B cell (primary cell): ENCODE results near the gene DOCK1. TPM values are rescaled to one million over a fixed set of nuclear protein-coding genes. Genes with fewer than 3 reads are reported as not detected.

ENCODE experiments used
- ATAC-seq: fragments of 200-7000 bp; cut with Tn5 transposase; one replicate; pipeline ENCODE4 v1.10.0; 2021; ENCODE audit warnings: low read depth, mild to moderate bottlenecking, moderate number of reproducible peaks, moderate library complexity
- CTCF ChIA-PET: fragments of 350-600 bp; sonication (Branson Sonifier 250); formaldehyde crosslinking; loops from one replicate; lab custom pipeline; 2021; ENCODE audit warnings: antibody characterized with exemption, inconsistent platforms; lab: Charles Lee
- POLR2A ChIA-PET: fragments of 350-600 bp; sonication (Branson Sonifier 250); formaldehyde crosslinking; loops from one replicate; lab custom pipeline; 2021; ENCODE audit warnings: antibody characterized with exemption; lab: Charles Lee
- DNase-seq: peaks from one replicate; pipeline ENCODE4 v3.0.0; 2013
- H2AFZ ChIP-seq: 2 replicates; pipeline ENCODE4 v1.6.1; 2012; ENCODE audit warnings: mild to moderate bottlenecking, low read depth, low read length; ENCODE audit not compliant: insufficient read depth, poor library complexity, severe bottlenecking
- H3K27ac ChIP-seq, 2 donors: 1 replicate in 1 of 2; 2 replicates in 1 of 2; pipeline ENCODE4 v1.5.1; 2012 to 2013; ENCODE audit warnings: low read length in 2 of 2, mild to moderate bottlenecking in 2 of 2, moderate library complexity in 1 of 2
- H3K27me3 ChIP-seq, 4 experiments: fragments of 200-600 bp in 1 of 4; sonication (generic) in 1 of 4; replicated peaks in 1 of 4; 1 replicate in 2 of 4; 2 replicates in 2 of 4; pipeline versions ENCODE4 v1.6.1 to v1.7.0; 2013 to 2016; ENCODE audit warnings: low read length in 3 of 4, mild to moderate bottlenecking in 2 of 4, mixed read lengths in 1 of 4, moderate library complexity in 1 of 4; ENCODE audit not compliant: insufficient read depth in 4 of 4, control insufficient read depth in 3 of 4; ENCODE audit errors: control extremely low read depth in 1 of 4
- H3K36me3 ChIP-seq, 2 experiments: replicated peaks in 1 of 2; 1 replicate in 1 of 2; 2 replicates in 1 of 2; pipeline versions ENCODE4 v1.6.1 to v1.7.1; 2013; ENCODE audit warnings: low read length in 1 of 2; ENCODE audit not compliant: insufficient read depth in 2 of 2, control insufficient read depth in 1 of 2; ENCODE audit errors: control extremely low read depth in 1 of 2, extremely low read depth in 1 of 2
- H3K4me1 ChIP-seq, 2 donors: fragments of 200-600 bp in 1 of 2; sonication (generic) in 1 of 2; 1 replicate in 1 of 2; 2 replicates in 1 of 2; pipeline versions ENCODE4 v1.5.1 to v1.6.1; 2013 to 2017; ENCODE audit warnings: low read length in 2 of 2; ENCODE audit not compliant: control insufficient read depth in 2 of 2, insufficient read depth in 2 of 2
- H3K4me2 ChIP-seq: replicated peaks from 2 replicates; pipeline ENCODE3; 2012; ENCODE audit warnings: mild to moderate bottlenecking, low read depth, low read length; ENCODE audit not compliant: poor library complexity, severe bottlenecking
- H3K4me3 ChIP-seq, 5 experiments: fragments of 200-600 bp in 1 of 5; sonication (generic) in 1 of 5; 1 replicate in 3 of 5; 2 replicates in 2 of 5; pipeline versions ENCODE4 v1.5.1 to v1.7.0; 2011 to 2016; ENCODE audit warnings: low read length in 4 of 5, mild to moderate bottlenecking in 4 of 5, low read depth in 2 of 5, control low read depth in 1 of 5, moderate library complexity in 1 of 5; ENCODE audit not compliant: insufficient read depth in 1 of 5; ENCODE audit errors: control extremely low read depth in 1 of 5, extremely low read depth in 1 of 5
- H3K79me2 ChIP-seq: fragments of 200-600 bp; sonication (generic); one replicate; pipeline ENCODE4 v1.6.0; 2016; ENCODE audit warnings: low read length; ENCODE audit not compliant: control insufficient read depth, insufficient read depth
- H3K9ac ChIP-seq: fragments of 200-600 bp; sonication (generic); 2 replicates; pipeline ENCODE4 v1.6.1; 2017; ENCODE audit warnings: mild to moderate bottlenecking, low read length, moderate library complexity
- H3K9me3 ChIP-seq, 3 donors: one replicate each; pipeline versions ENCODE4 v1.6.1 to v1.7.1; 2013; ENCODE audit warnings: low read length in 2 of 3; ENCODE audit not compliant: control insufficient read depth in 2 of 3, insufficient read depth in 1 of 3; ENCODE audit errors: control extremely low read depth in 1 of 3
- H4K20me1 ChIP-seq: 2 replicates; pipeline ENCODE4 v1.6.0; 2012; ENCODE audit warnings: mild to moderate bottlenecking, low read length; ENCODE audit not compliant: insufficient read depth, control insufficient read depth, poor library complexity, severe bottlenecking
- H3K27ac Mint-ChIP-seq: one replicate; pipeline ENCODE4 v1.8.0; 2021; ENCODE audit warnings: mixed read lengths
- H3K27me3 Mint-ChIP-seq: one replicate; pipeline ENCODE4 v1.8.0; 2021; ENCODE audit warnings: mixed read lengths
- H3K4me1 Mint-ChIP-seq: one replicate; pipeline ENCODE4 v1.8.0; 2021; ENCODE audit warnings: mixed read lengths
- H3K4me3 Mint-ChIP-seq: one replicate; pipeline ENCODE4 v1.8.0; 2021; ENCODE audit warnings: mixed read lengths
- H3K9me3 Mint-ChIP-seq: one replicate; pipeline ENCODE4 v1.8.0; 2022; ENCODE audit warnings: mixed read lengths; ENCODE audit not compliant: insufficient read depth
- EZH2 ChIP-seq: IDR thresholded peaks from 2 replicates; pipeline ENCODE4 v1.6.1; 2012; ENCODE audit warnings: borderline replicate concordance, low read depth, mild to moderate bottlenecking, moderate library complexity, low read length; ENCODE audit not compliant: insufficient read depth, poor library complexity, severe bottlenecking
- WGBS: methylation state at CpG from one replicate; pipeline ENCODE4 v1.1.5; 2013; ENCODE audit warnings: missing lambda C conversion rate; ENCODE audit not compliant: insufficient coverage; 5-methylcytosine and 5-hydroxymethylcytosine counted together
- intact Hi-C: fragments of 100-400 bp; cut with micrococcal nuclease; formaldehyde crosslinking; loops from one replicate; pipeline ENCODE4 v1.10.0; 2022
- polyA plus RNA-seq: library from polyadenylated mRNA; depleted of rRNA; stranded (reverse); fragments of >200 nt; gene quantifications from 2 replicates; pipeline ENCODE4 v1.2.3, GENCODE V29; 2012
- total RNA-seq, 2 donors: library from RNA; stranded (reverse); fragments of 120-200 nt in 1 of 2; gene quantifications; 1 replicate in 1 of 2; 2 replicates in 1 of 2; pipeline versions ENCODE4 v1.2.3 to v1.2.4, GENCODE V29; 2013 to 2022
- TF ChIP-seq, protein P1 (sequence below): fragments of 200-600 bp; IDR thresholded peaks from one replicate; pipeline ENCODE4 v1.8.0; 2022; ENCODE audit warnings: antibody characterized with exemption, mild to moderate bottlenecking

Gene DOCK1
- total and polyA plus RNA-seq, 2 donors (not counting 1 experiment from before 2014, with no cell fraction given) = not detected

DNA sequence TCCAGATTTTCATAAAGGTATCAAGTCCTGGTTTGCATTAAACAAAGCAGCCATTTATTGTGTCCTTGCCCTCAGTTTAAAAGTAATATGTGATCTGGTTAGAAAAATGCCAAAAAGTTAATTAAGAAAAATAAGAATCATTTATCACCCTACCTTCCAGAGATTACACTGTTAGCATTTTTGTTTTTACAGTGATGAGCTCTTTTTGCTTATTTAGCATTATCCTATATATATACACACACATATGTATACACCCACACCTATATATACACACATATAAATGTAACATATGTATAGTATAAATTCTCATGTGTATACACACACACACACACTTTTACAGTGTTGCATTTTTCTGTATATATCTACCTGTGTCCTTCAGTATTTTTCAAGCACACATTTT, 163.3 kb downstream of the DOCK1 start:
- POLR2A ChIA-PET = no interaction called here
- no peak for DNase-seq
- no peak overlapping the region for H3K27ac ChIP-seq
- Mint-ChIP-seq H3K9me3 (no peaks in the 10 kb centered on the region), H3K27me3 (no peaks in the 10 kb centered on the region), H3K4me3 (no peak overlapping the region), H3K4me1 (no peaks in the 10 kb centered on the region), H3K27ac (no peak overlapping the region)
- H2AFZ ChIP-seq = no peak overlapping the region
- no peaks in the 10 kb centered on the region for H3K4me1 ChIP-seq
- no peak for TF ChIP-seq EZH2
- TF ChIP-seq, protein P1, sequence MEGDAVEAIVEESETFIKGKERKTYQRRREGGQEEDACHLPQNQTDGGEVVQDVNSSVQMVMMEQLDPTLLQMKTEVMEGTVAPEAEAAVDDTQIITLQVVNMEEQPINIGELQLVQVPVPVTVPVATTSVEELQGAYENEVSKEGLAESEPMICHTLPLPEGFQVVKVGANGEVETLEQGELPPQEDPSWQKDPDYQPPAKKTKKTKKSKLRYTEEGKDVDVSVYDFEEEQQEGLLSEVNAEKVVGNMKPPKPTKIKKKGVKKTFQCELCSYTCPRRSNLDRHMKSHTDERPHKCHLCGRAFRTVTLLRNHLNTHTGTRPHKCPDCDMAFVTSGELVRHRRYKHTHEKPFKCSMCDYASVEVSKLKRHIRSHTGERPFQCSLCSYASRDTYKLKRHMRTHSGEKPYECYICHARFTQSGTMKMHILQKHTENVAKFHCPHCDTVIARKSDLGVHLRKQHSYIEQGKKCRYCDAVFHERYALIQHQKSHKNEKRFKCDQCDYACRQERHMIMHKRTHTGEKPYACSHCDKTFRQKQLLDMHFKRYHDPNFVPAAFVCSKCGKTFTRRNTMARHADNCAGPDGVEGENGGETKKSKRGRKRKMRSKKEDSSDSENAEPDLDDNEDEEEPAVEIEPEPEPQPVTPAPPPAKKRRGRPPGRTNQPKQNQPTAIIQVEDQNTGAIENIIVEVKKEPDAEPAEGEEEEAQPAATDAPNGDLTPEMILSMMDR = no peak
- peaks cover 0 to 12% (median 0%) of the 10 kb centered on the region in 3 donors for H3K9me3 ChIP-seq
- CTCF ChIA-PET = no interaction called here
- no peaks in the 10 kb centered on the region for H4K20me1 ChIP-seq
- no peak for ATAC-seq
- no peaks in the 10 kb centered on the region for H3K36me3 ChIP-seq
- H3K9ac ChIP-seq = no peak overlapping the region
- intact Hi-C loops = no loop called here
- no peak overlapping the region for H3K4me3 ChIP-seq
- no peaks in the 10 kb centered on the region for H3K27me3 ChIP-seq
- no peaks in the 10 kb centered on the region for H3K79me2 ChIP-seq
- H3K4me2 ChIP-seq = no peak overlapping the region

DNA sequence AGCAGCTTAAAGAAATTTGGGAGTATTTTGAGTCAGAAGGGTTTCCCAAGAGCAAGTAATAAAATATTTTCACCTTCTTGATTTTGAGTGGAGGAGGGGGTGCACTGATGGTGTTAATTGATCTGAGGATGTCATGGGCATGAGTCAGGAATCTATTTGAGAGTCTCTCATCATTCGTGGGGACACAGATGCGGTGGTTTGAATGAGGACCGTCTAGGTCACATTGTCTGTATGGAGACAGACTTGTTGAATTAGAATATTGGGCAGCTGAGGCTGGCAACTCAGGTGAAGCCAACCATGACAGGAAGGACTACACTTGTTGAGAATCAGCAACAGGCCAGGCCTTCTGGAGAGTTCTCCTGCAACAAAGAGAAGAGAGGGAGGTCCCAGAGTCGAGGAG, 164.2 kb downstream of the DOCK1 start:
- WGBS = 95% methylated on average over 3 of the region's 4 CpGs
- POLR2A ChIA-PET = no interaction called here

More for the DNA sequence above, 164.2 kb downstream of the DOCK1 start:
- no peak overlapping the region for H3K9ac ChIP-seq
- H3K4me2 ChIP-seq = no peak overlapping the region
- H3K36me3 ChIP-seq = no peaks in the 10 kb centered on the region
- Mint-ChIP-seq H3K9me3 (no peaks in the 10 kb centered on the region), H3K27me3 (no peaks in the 10 kb centered on the region), H3K4me3 (no peak overlapping the region), H3K4me1 (no peaks in the 10 kb centered on the region), H3K27ac (no peak overlapping the region)
- H3K27ac ChIP-seq = no peak overlapping the region
- intact Hi-C loops = no loop called here
- H3K4me3 ChIP-seq = no peak overlapping the region
- CTCF ChIA-PET = no interaction called here
- DNase-seq (no peak), ATAC-seq (no peak)
- H3K4me1 ChIP-seq = no peaks in the 10 kb centered on the region
- no peaks in the 10 kb centered on the region for H3K27me3 ChIP-seq
- H3K9me3 ChIP-seq = peaks cover 0 to 12% (median 0%) of the 10 kb centered on the region in 3 donors
- H4K20me1 ChIP-seq = no peaks in the 10 kb centered on the region
- no peak overlapping the region for H2AFZ ChIP-seq
- TF ChIP-seq, protein P1 = no peak
- no peak for TF ChIP-seq EZH2
- H3K79me2 ChIP-seq = no peaks in the 10 kb centered on the region
